K562 (cell line): ENCODE results near the gene TJP2. TPM values are rescaled to one million over a fixed set of nuclear protein-coding genes. Genes with fewer than 3 reads are reported as not detected.

Experiments used
- ATAC-seq: fragments of 200-7000 bp; cut with Tn5 transposase; 3 replicates; pipeline ENCODE4 v1.9.1; 2020; ENCODE audit warnings: moderate library complexity
- BruUV-seq: library from RNA; stranded (reverse); fragments of 400-500 nt; replicated peaks from 2 replicates; lab custom pipeline; 2021; lab: Mats Ljungman, UMichigan
- CTCF ChIA-PET: fragments of 300-600 bp; formaldehyde crosslinking; extraction: SDS; loops from one replicate; lab custom pipeline; 2021; ENCODE audit warnings: low intra/inter-chr PET ratio; lab: Yijun Ruan, JAX
- POLR2A ChIA-PET: fragments of 300-600, 350-650 bp; sonication (Branson Sonifier 250); formaldehyde crosslinking; extraction: SDS; loops from one replicate; lab custom pipeline; 2021; ENCODE audit warnings: antibody characterized with exemption, inconsistent platforms; lab: Yijun Ruan, JAX
- DNase-seq, 4 experiments: peaks; one replicate each; pipeline versions ENCODE4 v3.0.0 to v3.0.0-alpha.2; 2011 to 2018; ENCODE audit warnings: low spot score in 3 of 4, mixed read lengths in 3 of 4; ENCODE audit errors: extremely low read depth in 1 of 4
- FAIRE-seq: peaks from 2 replicates; lab custom pipeline; 2011; peaks lifted over from hg19 to GRCh38; lab: Jason Lieb, UNC
- H2AFZ ChIP-seq: 2 replicates; pipeline ENCODE4 v1.6.0; 2011; ENCODE audit warnings: low read depth, low read length, control low read depth, inconsistent platforms
- H3K27ac ChIP-seq: fragments of 200-600 bp; 3 replicates; pipeline ENCODE4 v1.8.0; 2011; ENCODE audit warnings: low read depth, mild to moderate bottlenecking, control low read depth, inconsistent platforms, low read length, moderate library complexity, mixed read lengths; ENCODE audit errors: extremely low read depth
- H3K27me3 ChIP-seq, 2 experiments: fragments of 300-600 bp in 1 of 2; 2 replicates in 1 of 2; 3 replicates in 1 of 2; pipeline versions ENCODE4 v1.6.0 to v1.8.0; 2011; ENCODE audit warnings: inconsistent platforms in 2 of 2, low read length in 2 of 2, mild to moderate bottlenecking in 1 of 2, mixed read lengths in 1 of 2, moderate library complexity in 1 of 2; ENCODE audit not compliant: control insufficient read depth in 2 of 2, insufficient read depth in 2 of 2
- H3K36me3 ChIP-seq: fragments of 300-600 bp; 3 replicates; pipeline ENCODE4 v1.8.0; 2011; ENCODE audit warnings: mild to moderate bottlenecking, low read length, inconsistent platforms; ENCODE audit not compliant: control insufficient read depth, insufficient read depth
- H3K4me1 ChIP-seq, 2 experiments: fragments of 200-600 bp in 1 of 2; replicated peaks in 1 of 2; 2 replicates in 1 of 2; 3 replicates in 1 of 2; pipeline versions ENCODE4 v1.5.1 to v1.8.0; 2011; ENCODE audit warnings: inconsistent platforms in 2 of 2, low read length in 2 of 2, mild to moderate bottlenecking in 1 of 2, mixed read lengths in 1 of 2, moderate library complexity in 1 of 2; ENCODE audit not compliant: control insufficient read depth in 2 of 2, insufficient read depth in 2 of 2
- H3K4me2 ChIP-seq: 2 replicates; pipeline ENCODE4 v1.6.1; 2011; ENCODE audit warnings: low read length, control low read depth, inconsistent platforms, mixed read lengths; ENCODE audit not compliant: insufficient read depth
- H3K4me3 ChIP-seq: fragments of 200-600 bp; sonication (generic), shearing (Covaris generic); 2 replicates; pipeline ENCODE4 v1.5.1; 2016; ENCODE audit warnings: control low read depth, inconsistent platforms
- H3K79me2 ChIP-seq: fragments of 200-600 bp; 3 replicates; pipeline ENCODE4 v1.8.0; 2011; ENCODE audit warnings: low read length, inconsistent platforms; ENCODE audit not compliant: control insufficient read depth, insufficient read depth
- H3K9ac ChIP-seq, 2 experiments: 2 replicates each; pipeline versions ENCODE4 v1.6.0 to v1.6.1; 2011; ENCODE audit warnings: low read depth in 2 of 2, low read length in 2 of 2, control low read depth in 1 of 2, inconsistent platforms in 1 of 2, mild to moderate bottlenecking in 1 of 2, mixed read lengths in 1 of 2; ENCODE audit not compliant: insufficient read depth in 1 of 2
- H3K9me1 ChIP-seq: one replicate; pipeline ENCODE4 v1.6.0; 2011; ENCODE audit warnings: inconsistent platforms, mild to moderate bottlenecking, low read length, moderate library complexity; ENCODE audit not compliant: control insufficient read depth, insufficient read depth
- H3K9me3 ChIP-seq: replicated peaks from 2 replicates; pipeline ENCODE4 v1.5.1; 2011; ENCODE audit warnings: low read depth, low read length, inconsistent platforms; ENCODE audit not compliant: control insufficient read depth, insufficient read depth
- H4K20me1 ChIP-seq: replicated peaks from 2 replicates; pipeline ENCODE4 v1.6.1; 2011; ENCODE audit warnings: low read length, inconsistent platforms, mixed read lengths; ENCODE audit not compliant: control insufficient read depth, insufficient read depth
- ARID2 ChIP-seq: fragments of 450-650 bp; IDR thresholded peaks from 2 replicates; pipeline ENCODE4 v1.6.1; 2017; ENCODE audit warnings: antibody characterized with exemption, mild to moderate bottlenecking
- CREM ChIP-seq: IDR thresholded peaks from 2 replicates; pipeline ENCODE4 v1.6.1; 2014; ENCODE audit warnings: antibody characterized with exemption, low read depth
- FOXJ3 ChIP-seq: sonication (generic); formaldehyde crosslinking; IDR thresholded peaks from 2 replicates; pipeline ENCODE4 v1.4.0; 2020; ENCODE audit warnings: mild to moderate bottlenecking, missing genetic modification reagents
- MTA2 ChIP-seq: fragments of 450-650 bp; IDR thresholded peaks from 2 replicates; pipeline ENCODE4 v1.6.1; 2016; ENCODE audit warnings: low read depth
- POLR3G ChIP-seq: IDR thresholded peaks from 2 replicates; pipeline ENCODE4 v1.6.1; 2011; ENCODE audit not compliant: insufficient read length, insufficient replicate concordance; ENCODE audit errors: extremely low read depth
- SIN3B ChIP-seq: fragments of 450-650 bp; IDR thresholded peaks from 2 replicates; pipeline ENCODE4 v1.6.1; 2017; ENCODE audit warnings: low read depth, mild to moderate bottlenecking, moderate library complexity
- SMAD1 ChIP-seq: fragments of 150-350 bp; IDR thresholded peaks from 2 replicates; pipeline ENCODE4 v1.6.1; 2014; ENCODE audit warnings: low read length, low read depth; ENCODE audit not compliant: partially characterized antibody
- TOE1 ChIP-seq, 2 experiments: fragments of 450-650 bp in 1 of 2; sonication (generic) in 1 of 2; formaldehyde crosslinking in 1 of 2; IDR thresholded peaks; 2 replicates each; pipeline versions ENCODE4 v1.7.1 to v1.8.0; 2016 to 2022; ENCODE audit warnings: borderline replicate concordance in 2 of 2, mild to moderate bottlenecking in 2 of 2, antibody characterized with exemption in 1 of 2, inconsistent platforms in 1 of 2, low read depth in 1 of 2, missing genetic modification reagents in 1 of 2, moderate library complexity in 1 of 2
- XRCC4 ChIP-seq: IDR thresholded peaks from one replicate; pipeline ENCODE4 v1.6.1; 2011; ENCODE audit not compliant: insufficient read depth, insufficient read length; ENCODE audit errors: extremely low read depth
- ZNF778 ChIP-seq: fragments of 450-650 bp; formaldehyde crosslinking; IDR thresholded peaks from 2 replicates; pipeline ENCODE4 v1.4.0; 2020; ENCODE audit warnings: mild to moderate bottlenecking, moderate library complexity
- WGBS: fragments of 100-300 bp; shearing (Covaris generic); methylation state at CpG from one replicate; pipeline ENCODE4 v1.1.6; 2016; ENCODE audit warnings: low coverage, mixed read lengths; ENCODE audit not compliant: insufficient coverage; ENCODE audit errors: missing lambda C conversion rate; 5-methylcytosine and 5-hydroxymethylcytosine counted together
- in situ Hi-C: fragments of 300-500 bp; cut with MboI; formaldehyde crosslinking; loops from 4 replicates; pipeline ENCODE4 v1.15.0; 2018; ENCODE audit warnings: inconsistent platforms, mixed read lengths
- intact Hi-C: fragments of 100-400 bp; cut with micrococcal nuclease; formaldehyde crosslinking; loops from 2 replicates; pipeline ENCODE4 v1.14.2; 2022
- polyA plus RNA-seq, 8 experiments: library from polyadenylated mRNA; depleted of rRNA in 4 of 8; stranded (reverse) in 5 of 8; unstranded in 3 of 8; fragments of >200 nt; fragmentation: Nextera tagmentation in 2 of 8; fragmentation: Illumina TruSeq in 1 of 8; extraction: Ambion mirVana in 2 of 8; extraction: Trizol in 1 of 8; gene quantifications; 2 replicates each; pipeline versions ENCODE4 v1.2.1 to v1.2.3, GENCODE V29; 2011 to 2014; ENCODE audit warnings: inconsistent platforms in 1 of 8, missing spikeins in 1 of 8
- total RNA-seq, 7 experiments: library from RNA; depleted of rRNA in 6 of 7; stranded (reverse); fragments of >200 nt in 6 of 7; fragmentation: Illumina TruSeq in 2 of 7; extraction: Trizol in 2 of 7; gene quantifications; 2 replicates each; pipeline versions ENCODE4 v1.2.1 to v1.2.3, GENCODE V29; 2011 to 2021; ENCODE audit warnings: low replicate concordance in 1 of 7
- TF ChIP-seq, protein P1 (sequence below), 2 experiments: fragments of 450-650 bp in 1 of 2; sonication (generic) in 1 of 2; formaldehyde crosslinking in 1 of 2; IDR thresholded peaks; 2 replicates each; pipeline versions ENCODE4 v1.7.1 to v1.9.0; 2016 to 2022; ENCODE audit warnings: inconsistent platforms in 1 of 2, mild to moderate bottlenecking in 1 of 2, missing genetic modification reagents in 1 of 2
- TF ChIP-seq, protein P2 (sequence below): fragments of 250-450 bp; sonication (Bioruptor Pico); IDR thresholded peaks from 2 replicates; pipeline ENCODE4 v1.8.0; 2022; ENCODE audit warnings: moderate library complexity, mild to moderate bottlenecking, inconsistent platforms

TJP2 gene
- total and polyA plus RNA-seq, 9 of the 15 experiments (the other 6 are each of a cell fraction or from before 2014, with no cell fraction given), result 4.0 to 24.1 (median 16.8) TPM

DNA sequence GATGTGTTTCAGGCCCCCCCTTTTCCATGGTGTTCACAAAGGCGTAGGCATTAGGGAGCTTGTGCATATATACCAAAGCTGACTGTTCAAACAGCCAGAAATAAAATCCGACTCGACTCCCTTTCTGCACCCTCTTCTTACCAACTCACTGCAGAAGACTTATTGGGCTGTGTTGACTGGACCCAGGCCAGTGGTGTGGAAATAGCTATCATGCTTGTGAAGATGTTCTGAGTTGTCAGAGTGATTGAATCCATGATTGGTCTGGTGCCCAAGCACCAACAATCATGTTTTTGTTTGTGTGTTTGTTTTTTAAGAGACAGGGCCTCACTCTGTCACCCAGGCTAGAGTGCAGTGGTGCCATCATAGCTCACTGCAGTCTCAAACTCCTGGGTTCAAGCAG, 21.6 kb downstream of the TJP2 start:
- no peak overlapping the region for H3K9ac ChIP-seq
- no peak for ATAC-seq
- intact Hi-C loops (no loop called here), in situ Hi-C loops (loop anchor here (5.0 kb wide), 1 partner anchor 138 kb away; no protein-coding TSS in a partner anchor)
- H3K27ac ChIP-seq, result no peak overlapping the region
- no TSS peak for BruUV-seq
- no peak overlapping the region for H3K4me2 ChIP-seq
- H3K79me2 ChIP-seq, result peaks cover 50% of the 10 kb centered on the region
- no peak for FAIRE-seq
- ChIA-PET CTCF (interaction anchor here (0.6 kb wide), 1 partner anchor 271 kb away, joined by 3 read pairs; no protein-coding TSS in a partner anchor), POLR2A (interaction anchor here (0.6 to 1.6 kb wide), 3 partner anchors 9 to 126 kb away, joined by 3 to 4 read pairs (median 3); no protein-coding TSS in a partner anchor)
- no peaks in the 10 kb centered on the region for H3K27me3 ChIP-seq
- no peak overlapping the region for H3K4me3 ChIP-seq
- H3K9me1 ChIP-seq, result no peaks in the 10 kb centered on the region
- H3K9me3 ChIP-seq, result no peaks in the 10 kb centered on the region
- no peak for DNase-seq
- 29% methylated on average over 3 of the region's 3 CpGs for WGBS
- no peak overlapping the region for H2AFZ ChIP-seq
- peaks cover 6 to 27% of the 10 kb centered on the region in 2 experiments; a peak in 4 of 5 replicates for H3K4me1 ChIP-seq
- H4K20me1 ChIP-seq, result no peaks in the 10 kb centered on the region
- no peaks in the 10 kb centered on the region for H3K36me3 ChIP-seq
- TF ChIP-seq MTA2, result no peak
- no peak for TF ChIP-seq FOXJ3 (CRISPR knock-in tag)
- no peak for TF ChIP-seq POLR3G
- no peak for TF ChIP-seq CREM
- TF ChIP-seq ARID2, result no peak
- TF ChIP-seq SMAD1, result no peak
- no peak for TF ChIP-seq TOE1 (IDR thresholded peaks at IDR 0.05; ENCODE audit: borderline replicate concordance)
- no peak for TF ChIP-seq TOE1 (CRISPR knock-in tag; IDR thresholded peaks at IDR 0.05; ENCODE audit: borderline replicate concordance, low read depth)
- TF ChIP-seq XRCC4, result no peak
- TF ChIP-seq, protein P1, sequence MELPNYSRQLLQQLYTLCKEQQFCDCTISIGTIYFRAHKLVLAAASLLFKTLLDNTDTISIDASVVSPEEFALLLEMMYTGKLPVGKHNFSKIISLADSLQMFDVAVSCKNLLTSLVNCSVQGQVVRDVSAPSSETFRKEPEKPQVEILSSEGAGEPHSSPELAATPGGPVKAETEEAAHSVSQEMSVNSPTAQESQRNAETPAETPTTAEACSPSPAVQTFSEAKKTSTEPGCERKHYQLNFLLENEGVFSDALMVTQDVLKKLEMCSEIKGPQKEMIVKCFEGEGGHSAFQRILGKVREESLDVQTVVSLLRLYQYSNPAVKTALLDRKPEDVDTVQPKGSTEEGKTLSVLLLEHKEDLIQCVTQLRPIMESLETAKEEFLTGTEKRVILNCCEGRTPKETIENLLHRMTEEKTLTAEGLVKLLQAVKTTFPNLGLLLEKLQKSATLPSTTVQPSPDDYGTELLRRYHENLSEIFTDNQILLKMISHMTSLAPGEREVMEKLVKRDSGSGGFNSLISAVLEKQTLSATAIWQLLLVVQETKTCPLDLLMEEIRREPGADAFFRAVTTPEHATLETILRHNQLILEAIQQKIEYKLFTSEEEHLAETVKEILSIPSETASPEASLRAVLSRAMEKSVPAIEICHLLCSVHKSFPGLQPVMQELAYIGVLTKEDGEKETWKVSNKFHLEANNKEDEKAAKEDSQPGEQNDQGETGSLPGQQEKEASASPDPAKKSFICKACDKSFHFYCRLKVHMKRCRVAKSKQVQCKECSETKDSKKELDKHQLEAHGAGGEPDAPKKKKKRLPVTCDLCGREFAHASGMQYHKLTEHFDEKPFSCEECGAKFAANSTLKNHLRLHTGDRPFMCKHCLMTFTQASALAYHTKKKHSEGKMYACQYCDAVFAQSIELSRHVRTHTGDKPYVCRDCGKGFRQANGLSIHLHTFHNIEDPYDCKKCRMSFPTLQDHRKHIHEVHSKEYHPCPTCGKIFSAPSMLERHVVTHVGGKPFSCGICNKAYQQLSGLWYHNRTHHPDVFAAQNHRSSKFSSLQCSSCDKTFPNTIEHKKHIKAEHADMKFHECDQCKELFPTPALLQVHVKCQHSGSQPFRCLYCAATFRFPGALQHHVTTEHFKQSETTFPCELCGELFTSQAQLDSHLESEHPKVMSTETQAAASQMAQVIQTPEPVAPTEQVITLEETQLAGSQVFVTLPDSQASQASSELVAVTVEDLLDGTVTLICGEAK (IDR thresholded peaks at IDR 0.05), result no peak
- TF ChIP-seq, protein P1 (CRISPR knock-in tag; IDR thresholded peaks at IDR 0.05), result no peak
- TF ChIP-seq ZNF778 (CRISPR knock-in tag), result no peak
- no peak for TF ChIP-seq SIN3B
- TF ChIP-seq, protein P2, sequence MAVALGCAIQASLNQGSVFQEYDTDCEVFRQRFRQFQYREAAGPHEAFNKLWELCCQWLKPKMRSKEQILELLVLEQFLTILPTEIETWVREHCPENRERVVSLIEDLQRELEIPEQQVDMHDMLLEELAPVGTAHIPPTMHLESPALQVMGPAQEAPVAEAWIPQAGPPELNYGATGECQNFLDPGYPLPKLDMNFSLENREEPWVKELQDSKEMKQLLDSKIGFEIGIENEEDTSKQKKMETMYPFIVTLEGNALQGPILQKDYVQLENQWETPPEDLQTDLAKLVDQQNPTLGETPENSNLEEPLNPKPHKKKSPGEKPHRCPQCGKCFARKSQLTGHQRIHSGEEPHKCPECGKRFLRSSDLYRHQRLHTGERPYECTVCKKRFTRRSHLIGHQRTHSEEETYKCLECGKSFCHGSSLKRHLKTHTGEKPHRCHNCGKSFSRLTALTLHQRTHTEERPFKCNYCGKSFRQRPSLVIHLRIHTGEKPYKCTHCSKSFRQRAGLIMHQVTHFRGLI (CRISPR knock-in tag), result no peak
